IPS-NIHi7 (cell line): ENCODE data around the gene SPINT1.

Experiments
- DNase-seq: peaks from one replicate; pipeline ENCODE4 v3.0.0; 2012; ENCODE audit warnings: mixed read lengths; ENCODE audit errors: extremely low spot score

SPINT1 gene

DNA sequence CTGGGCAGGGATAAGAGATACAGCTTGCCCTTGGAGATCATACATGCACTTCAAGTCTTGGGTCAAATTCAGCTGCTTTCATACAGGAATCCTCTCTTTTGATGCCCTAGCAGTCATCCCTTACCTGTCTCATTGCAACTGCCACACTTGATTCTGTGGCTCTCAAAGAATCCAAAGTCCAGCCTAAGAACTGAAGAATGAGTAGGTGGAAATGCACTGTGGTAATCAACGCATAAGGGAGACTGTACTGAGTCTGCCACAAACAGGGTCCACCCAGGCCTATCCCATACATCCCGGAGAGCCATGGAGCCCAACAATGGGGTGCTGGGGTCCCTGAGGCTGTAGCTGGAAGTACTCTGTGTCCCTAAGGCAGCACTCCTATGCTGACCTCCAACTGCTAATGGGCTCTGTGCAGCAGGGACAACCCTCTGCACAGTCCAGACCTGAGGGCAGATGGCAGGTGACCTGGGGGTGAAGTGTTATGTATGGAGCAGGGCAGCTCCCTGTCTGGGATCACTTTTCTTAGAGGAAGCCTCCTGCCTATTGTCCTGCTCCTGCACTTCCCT lies 48.7 kb downstream of the SPINT1 start:
- DNase-seq: no peak

GRCh38 chr15:40893019-40893670 lies 49.3 kb downstream of the SPINT1 start:
- no peak for DNase-seq

DNA sequence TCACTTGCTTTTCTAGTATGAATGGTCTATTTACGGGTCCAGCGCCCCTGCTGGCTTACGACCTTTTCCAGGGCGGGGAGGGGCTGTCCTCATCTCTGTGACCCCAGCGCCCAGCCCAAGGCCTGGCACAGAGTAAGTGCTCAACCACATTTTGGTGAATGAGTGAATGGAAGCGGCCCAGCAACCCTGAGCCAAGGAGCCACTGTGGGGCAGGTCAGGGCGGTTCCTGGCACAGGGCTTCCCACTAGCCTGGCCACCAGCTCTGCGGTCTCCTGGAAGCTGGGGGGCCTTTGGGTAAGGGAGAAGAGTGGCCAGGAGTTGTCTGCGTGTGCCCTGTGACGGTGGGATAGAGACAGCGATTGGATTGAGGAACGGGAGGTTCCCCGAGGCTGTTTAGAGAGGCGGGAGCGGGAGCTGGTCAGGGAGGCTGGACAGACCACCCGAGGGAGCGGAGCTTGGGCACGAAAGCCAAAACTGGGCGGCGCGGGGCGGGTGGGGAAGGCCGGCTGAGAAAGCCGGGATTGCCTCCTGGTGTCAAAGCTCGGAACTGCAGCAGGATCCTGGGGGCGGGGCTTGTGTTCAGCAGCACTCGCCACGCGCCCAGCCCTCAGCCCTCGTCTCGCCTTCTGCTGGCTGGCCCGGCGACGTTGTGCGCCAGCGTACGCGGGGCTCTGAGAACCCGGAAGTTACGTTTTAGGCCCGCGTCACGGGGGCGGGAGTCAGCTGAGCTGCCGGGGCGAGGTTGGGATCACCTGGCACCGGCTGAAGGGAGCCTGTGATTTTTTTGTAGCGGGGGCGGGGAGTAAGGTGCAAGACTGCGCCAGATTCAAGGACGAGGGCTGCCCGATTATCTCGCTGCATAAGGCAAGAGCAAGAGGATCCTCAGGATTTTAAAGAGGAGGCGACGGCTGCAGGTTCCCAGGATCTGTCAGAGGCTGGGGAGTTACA lies 50.2 kb downstream of the SPINT1 start, which contains the start of gene VPS18:
Gene VPS18 (plus strand): TSS at position 718 of the 948 bp plus-strand sequence. CDS start 319 bp downstream, outside the sequence.
- DNase-seq: peak; percentile 95

- peak; percentile 71 for DNase-seq
These were observed 51.0 kb downstream of the SPINT1 start for GRCh38 chr15:40894681-40895448.

DNA sequence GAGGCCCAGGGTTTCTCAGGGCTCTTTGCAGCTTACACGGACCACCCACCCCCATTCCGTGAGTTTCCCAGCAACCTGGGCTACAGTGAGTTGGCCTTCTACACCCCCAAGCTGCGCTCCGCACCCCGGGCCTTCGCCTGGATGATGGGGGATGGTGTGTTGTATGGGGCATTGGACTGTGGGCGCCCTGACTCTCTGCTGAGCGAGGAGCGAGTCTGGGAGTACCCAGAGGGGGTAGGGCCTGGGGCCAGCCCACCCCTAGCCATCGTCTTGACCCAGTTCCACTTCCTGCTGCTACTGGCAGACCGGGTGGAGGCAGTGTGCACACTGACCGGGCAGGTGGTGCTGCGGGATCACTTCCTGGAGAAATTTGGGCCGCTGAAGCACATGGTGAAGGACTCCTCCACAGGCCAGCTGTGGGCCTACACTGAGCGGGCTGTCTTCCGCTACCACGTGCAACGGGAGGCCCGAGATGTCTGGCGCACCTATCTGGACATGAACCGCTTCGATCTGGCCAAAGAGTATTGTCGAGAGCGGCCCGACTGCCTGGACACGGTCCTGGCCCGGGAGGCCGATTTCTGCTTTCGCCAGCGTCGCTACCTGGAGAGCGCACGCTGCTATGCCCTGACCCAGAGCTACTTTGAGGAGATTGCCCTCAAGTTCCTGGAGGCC lies 55.8 kb downstream of the SPINT1 start:
- DNase-seq: no peak

GRCh38 chr15:40900256-40901052 lies 56.6 kb downstream of the SPINT1 start:
- DNase-seq: no peak

DNA sequence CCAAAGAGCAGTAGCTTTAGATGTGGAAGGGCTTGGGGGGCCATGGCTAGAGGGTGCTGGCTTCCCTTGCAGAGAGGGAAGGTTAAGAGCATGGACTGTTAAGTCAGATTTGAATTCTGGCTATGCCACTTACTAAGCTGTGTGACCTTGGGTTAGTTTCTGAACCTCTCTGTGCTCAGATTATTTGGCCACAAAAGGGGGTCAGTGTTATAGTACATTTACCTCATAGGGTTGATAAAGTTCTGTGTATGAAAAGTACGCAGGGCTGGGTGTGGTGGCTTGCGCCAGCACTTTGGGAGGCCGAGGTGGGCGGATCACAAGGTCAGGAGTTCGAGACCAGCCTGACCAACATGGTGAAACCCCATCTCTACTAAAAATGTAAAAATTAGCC lies 57.2 kb downstream of the SPINT1 start:
- DNase-seq: no peak

DNA sequence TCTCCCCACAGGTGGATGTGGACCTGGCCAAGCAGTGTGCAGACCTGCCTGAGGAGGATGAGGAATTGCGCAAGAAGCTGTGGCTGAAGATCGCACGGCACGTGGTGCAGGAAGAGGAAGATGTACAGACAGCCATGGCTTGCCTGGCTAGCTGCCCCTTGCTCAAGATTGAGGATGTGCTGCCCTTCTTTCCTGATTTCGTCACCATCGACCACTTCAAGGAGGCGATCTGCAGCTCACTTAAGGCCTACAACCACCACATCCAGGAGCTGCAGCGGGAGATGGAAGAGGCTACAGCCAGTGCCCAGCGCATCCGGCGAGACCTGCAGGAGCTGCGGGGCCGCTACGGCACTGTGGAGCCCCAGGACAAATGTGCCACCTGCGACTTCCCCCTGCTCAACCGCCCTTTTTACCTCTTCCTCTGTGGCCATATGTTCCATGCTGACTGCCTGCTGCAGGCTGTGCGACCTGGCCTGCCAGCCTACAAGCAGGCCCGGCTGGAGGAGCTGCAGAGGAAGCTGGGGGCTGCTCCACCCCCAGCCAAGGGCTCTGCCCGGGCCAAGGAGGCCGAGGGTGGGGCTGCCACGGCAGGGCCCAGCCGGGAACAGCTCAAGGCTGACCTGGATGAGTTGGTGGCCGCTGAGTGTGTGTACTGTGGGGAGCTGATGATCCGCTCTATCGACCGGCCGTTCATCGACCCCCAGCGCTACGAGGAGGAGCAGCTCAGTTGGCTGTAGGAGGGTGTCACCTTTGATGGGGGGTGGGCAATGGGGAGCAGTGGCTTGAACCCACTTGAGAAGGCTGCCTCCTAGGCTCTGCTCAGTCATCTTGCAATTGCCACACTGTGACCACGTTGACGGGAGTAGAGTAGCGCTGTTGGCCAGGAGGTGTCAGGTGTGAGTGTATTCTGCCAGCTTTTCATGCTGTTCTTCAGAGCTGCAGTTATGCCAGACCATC lies 59.0 kb downstream of the SPINT1 start:
- DNase-seq: no peak

DNA sequence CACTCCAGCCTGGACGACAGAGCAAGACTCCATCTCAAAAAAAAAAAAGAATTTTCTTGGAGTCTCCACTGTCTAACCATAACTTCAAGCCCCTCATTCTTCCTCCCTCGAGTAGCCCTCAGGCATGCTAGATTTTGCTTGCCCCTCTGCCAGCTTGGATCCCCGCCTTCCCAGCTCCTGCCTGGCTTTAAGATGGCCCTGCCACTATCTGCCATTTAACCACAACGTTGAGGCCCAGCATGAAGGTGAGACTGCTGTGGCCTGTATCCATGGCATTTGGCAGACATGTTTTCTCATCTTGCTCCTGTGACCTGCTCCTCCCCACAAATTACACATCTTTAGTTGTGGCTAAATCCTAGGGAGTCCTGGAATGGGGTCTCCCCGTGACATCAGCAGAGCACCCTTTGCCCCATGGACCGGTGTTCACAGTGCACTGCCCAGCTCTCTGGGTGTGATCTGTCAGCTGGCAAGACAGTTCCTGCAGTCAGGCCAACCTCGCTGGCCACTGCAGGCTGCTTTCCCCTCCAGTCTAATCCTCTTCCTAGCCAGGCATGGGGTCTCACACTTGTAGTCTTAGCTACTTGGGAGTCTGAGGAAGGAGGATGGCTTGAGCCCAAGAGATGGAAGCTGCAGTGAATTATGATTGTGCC lies 60.8 kb downstream of the SPINT1 start:
- DNase-seq: no peak

DNA sequence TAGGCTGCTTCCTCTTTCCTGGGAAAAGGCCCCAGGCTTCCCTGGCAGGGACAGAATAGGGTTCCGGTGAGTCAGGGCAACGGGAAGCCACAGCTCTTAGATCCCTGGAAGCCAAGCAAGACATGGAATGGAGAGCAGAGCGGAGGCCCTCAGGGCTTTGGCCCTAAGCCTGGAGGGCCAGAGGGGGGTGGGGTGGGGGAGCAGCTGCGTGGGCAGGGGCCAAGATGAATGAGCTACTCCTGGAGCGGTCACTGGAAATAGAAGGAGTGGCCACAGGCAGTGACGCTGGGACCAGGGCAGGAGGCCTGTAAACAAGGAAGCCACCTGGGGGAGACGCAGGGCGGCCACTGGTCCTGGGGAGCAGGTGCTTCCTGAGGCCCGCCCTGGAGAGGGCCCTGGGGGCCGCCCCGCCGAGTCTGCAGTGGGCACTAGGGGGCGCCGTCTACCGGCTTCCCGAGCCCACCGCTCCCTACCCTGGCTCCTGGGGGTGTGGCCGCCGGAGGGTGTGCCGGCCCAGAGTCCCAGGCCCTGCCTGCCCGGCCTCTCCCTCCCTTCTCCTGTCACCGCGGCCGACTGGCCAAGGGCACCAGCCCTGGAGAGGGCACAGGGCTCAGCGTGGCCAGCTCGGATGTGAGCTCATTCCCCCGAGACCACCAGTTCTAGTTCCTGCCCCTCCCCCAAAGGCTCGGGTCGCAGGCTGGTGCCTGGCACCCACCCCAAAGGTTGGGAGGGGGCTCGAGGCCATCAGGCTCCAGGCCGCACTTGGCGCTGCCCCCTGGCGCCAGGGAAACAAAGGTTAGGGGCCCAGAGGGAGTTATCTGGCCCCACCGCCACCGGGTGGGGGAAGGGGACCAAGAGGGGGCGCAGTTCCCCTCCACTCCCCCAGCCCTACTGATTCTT lies 62.5 kb downstream of the SPINT1 start:
- peak; percentile 90 for DNase-seq

GRCh38 chr15:40906991-40907802 lies 63.3 kb downstream of the SPINT1 start:
- no peak for DNase-seq
